ENCODE data around the gene NTM.
"Not testable (repeated sequence)": the region's sequence is repeated elsewhere in the genome, so short reads cannot be mapped to it uniquely, and the experiment has no call there.

NTM gene

GRCh38 chr11:132043714-132044113 lies 673.3 kb downstream of the NTM start:
- DNase-seq (ENCODE audit: low read depth, low spot score), result no peak

DNA sequence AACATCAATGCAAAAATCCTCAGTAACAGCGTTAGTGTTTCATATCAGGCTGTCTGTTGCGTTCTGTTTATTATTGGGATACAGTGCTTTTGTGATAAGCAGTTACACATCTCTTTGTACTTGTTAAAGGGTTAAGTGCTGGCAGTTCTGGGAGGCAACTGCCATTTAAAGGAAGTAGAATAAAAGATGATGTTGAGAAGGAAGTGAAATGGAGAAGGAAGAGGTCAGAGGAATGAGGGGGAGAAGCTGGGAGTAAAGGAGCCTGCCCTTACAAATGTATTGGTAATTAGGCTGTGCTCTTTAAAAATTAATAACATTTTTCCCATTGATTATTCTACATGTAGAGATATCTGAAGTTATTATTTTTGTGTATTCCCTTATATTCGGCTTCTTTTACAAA lies 674.7 kb downstream of the NTM start:
- DNase-seq (ENCODE audit: low read depth, low spot score), result no peak

GRCh38 chr11:132046288-132046865 lies 676.0 kb downstream of the NTM start:
- DNase-seq (ENCODE audit: low read depth, low spot score), result no peak

DNA sequence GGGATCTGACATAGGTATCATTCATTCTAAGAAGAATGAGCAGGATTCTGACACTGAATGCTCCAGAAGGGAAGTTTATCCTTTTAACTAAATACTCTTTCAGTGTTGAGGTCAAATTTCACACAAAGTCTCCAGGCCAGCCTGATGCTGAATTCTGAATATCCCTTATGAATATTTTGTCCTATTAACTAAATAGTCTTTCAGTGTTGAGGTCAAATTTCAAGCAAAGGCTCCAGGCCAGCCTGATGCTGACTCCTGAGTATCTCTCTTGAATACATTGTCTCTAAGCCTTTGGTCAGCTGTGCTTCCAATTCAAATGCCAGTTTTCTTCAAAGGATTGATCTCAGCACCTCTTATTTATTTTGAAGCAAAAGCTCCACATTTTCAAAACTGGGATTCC lies 676.8 kb downstream of the NTM start:
- DNase-seq (ENCODE audit: low read depth, low spot score), result no peak

DNA sequence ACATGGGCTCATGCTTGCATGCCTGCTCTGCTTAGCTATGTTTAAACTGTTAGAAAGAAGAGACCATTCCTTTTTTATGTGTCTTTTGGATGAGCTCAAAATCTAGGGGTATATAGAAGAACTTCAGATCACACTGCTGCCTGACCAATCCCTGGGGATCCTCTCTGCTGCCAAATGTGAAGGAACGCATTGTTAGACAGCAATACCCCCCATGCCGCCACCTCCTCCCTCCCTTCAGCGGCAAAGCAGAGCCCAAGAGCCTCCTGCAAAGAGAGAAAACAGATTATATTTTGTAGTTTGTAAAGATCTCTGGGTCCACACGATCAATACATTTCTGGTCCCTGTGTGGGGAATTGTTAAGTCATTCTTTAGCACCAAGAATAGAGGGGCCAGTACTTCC lies 677.6 kb downstream of the NTM start:
- no peak for DNase-seq (ENCODE audit: low read depth, low spot score)

DNA sequence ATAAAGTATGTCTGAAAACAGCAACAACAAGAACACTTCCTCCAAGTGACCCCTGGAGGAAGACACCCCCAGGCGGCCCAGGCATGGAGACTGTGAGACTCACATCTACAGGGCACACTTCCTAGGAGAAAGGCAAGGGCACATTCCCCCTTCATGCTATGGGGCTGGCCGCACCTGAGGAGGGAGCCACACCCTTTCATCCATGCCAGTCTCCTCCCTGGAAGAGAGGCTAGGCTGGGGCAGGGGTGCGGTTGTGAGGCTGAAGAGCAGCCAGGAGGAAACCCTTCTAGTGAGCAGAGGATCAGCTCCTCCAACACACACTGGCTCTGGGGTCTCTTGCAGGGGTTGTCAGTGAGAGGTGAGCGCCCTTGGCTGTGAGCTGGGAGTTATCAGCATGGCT lies 678.8 kb downstream of the NTM start:
- no peak for DNase-seq (ENCODE audit: low read depth, low spot score)

- DNase-seq (ENCODE audit: low read depth, low spot score), result no peak
These were observed 679.6 kb downstream of the NTM start for GRCh38 chr11:132050049-132050448.

GRCh38 chr11:132050577-132051165 lies 680.3 kb downstream of the NTM start:
- DNase-seq (ENCODE audit: low read depth, low spot score), result no peak

GRCh38 chr11:132051704-132052103 lies 681.3 kb downstream of the NTM start:
- DNase-seq (ENCODE audit: low read depth, low spot score), result no peak

DNA sequence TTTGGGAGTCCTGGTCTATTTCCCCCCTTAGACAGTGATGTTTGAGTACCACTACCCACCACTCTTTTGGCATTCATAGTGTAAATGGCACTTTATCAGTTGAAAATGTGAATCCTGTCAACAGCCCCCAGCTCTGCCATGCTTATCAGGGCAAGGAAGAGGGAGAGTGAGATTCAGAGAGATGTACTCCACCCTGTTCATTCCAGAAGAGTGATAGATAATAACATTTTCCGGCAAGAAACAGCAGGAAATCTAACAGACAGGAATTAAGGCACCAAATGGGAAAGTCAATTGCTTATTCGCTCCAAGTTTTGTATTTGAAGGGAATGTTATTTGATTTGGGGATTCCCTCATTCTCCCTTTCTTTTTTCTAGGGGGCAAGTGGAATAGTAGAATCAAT lies 681.9 kb downstream of the NTM start:
- DNase-seq (ENCODE audit: low read depth, low spot score), result no peak

GRCh38 chr11:132052904-132053303 lies 682.5 kb downstream of the NTM start:
- DNase-seq (ENCODE audit: low read depth, low spot score), result no peak

GRCh38 chr11:132054822-132055221 lies 684.4 kb downstream of the NTM start:
- DNase-seq (ENCODE audit: low read depth, low spot score), result no peak

DNA sequence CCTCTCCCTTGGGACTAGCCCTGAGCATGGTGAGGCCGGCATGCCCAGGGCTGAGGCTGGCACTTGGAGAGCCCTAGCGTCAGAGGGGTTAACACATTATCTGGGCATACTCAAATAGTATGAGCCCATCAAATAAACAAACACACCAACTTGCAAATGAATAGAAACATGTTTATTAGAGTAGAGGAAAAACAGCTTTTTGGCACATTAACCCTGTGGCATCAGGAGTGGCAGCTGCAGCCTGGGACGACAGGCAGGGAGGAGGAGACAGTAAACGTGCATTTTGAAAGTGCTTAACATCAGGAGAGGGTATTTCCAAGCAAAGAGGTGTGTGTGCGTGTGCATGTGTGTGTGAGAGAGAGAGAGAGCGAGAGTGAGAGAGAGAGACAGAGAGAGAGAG lies 684.9 kb downstream of the NTM start:
- DNase-seq (ENCODE audit: low read depth, low spot score), result no peak

GRCh38 chr11:132056689-132057088 lies 686.3 kb downstream of the NTM start:
- DNase-seq (ENCODE audit: low read depth, low spot score), result no peak

DNA sequence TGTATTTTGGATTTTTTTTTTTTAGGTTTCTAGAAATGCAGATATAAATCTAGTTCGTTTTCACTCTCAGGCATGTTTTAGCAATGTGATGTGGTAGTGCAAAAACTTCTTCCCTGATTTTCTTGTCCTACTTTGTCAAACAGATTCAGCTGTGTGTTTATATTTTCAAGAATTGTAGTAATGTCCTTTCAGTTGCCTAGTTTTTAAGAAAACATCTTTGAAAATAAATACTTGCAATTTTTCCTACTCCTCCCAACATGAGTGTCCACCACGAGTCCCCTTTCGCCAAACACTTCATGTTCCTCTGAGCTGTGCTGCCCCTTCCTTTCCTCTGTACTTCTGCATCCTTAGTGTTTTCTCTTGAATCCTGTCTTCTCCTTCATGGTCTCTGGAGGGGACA lies 686.9 kb downstream of the NTM start:
- DNase-seq (ENCODE audit: low read depth, low spot score), result no peak

GRCh38 chr11:132058211-132058772 lies 687.9 kb downstream of the NTM start:
- no peak for DNase-seq (ENCODE audit: low read depth, low spot score)

- DNase-seq (ENCODE audit: low read depth, low spot score), result no peak
These were observed 690.2 kb downstream of the NTM start for GRCh38 chr11:132060567-132060966.

GRCh38 chr11:132062031-132062430 lies 691.6 kb downstream of the NTM start:
- DNase-seq (ENCODE audit: low read depth, low spot score), result no peak

DNA sequence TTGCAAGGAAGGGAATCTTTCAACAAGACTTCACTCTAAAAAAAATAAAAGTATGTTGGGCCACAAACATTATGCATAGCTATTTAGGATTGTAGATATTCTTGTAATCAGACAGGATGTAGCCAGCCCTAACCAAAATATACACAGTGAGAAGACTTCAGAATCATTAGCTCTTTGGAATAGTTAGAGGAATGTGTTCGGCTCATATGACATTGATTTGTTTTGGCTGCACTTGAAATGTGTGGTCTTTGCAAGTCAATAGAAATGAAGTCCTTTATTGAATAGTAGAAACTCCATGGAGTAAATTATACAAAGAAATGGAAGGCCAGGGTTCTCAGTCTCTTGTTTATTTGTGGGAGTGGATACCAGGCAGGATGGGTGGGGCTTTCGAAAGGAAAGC lies 692.1 kb downstream of the NTM start:
- DNase-seq (ENCODE audit: low read depth, low spot score), result no peak

DNA sequence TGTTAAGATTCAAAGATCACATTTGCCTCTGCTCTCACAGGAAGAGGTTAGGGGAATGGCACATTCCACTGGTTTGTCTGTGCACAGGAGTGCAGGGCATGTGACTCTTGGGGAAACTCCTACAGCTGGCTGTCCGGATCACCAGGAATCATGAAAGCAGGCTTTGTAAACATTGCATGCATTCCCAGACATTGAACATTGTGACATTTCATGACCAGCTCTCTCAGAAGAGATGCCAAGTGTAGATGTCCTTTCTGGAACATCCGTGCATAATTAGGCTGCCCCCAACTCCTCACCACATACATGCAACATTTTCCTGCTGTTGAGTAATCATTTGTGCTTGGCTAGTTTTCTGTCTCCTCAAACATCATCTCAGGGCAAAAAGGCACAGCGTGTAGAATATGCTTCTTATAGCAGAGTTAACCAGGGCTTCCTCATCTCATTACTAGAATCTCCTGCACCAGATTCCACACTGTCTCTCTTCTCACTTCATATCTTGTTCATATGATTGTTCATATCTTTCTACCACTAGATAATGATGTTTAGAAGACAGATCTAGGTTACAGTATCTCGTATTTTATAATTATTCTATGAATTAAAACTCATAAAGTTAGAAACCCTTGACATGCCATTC lies 694.7 kb downstream of the NTM start:
- DNase-seq (ENCODE audit: low read depth, low spot score), result no peak

DNA sequence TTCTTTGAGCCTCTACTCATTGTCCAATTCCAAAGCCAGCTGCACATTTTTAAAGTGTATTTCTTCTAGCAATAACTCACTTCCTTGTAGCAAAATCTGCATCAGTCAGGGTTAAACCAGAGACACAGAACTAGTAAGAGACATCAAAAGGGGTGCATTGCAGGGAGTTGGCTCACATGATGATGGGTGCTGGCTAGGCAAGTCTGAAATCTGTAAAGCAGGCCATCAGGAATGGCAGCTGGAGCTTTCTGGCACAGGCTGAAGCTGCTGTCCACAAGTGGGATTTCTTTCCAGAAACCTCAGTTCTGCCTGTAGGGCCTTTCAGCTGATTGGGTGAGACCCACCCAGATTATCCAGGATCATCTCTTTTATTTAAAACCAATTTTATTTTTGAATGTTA lies 698.1 kb downstream of the NTM start:
- no peak for DNase-seq (ENCODE audit: low read depth, low spot score)

GRCh38 chr11:132069593-132069992 lies 699.2 kb downstream of the NTM start:
- DNase-seq (ENCODE audit: low read depth, low spot score), result not testable (repeated sequence)

GRCh38 chr11:132070907-132071306 lies 700.5 kb downstream of the NTM start:
- not testable (repeated sequence) for DNase-seq (ENCODE audit: low read depth, low spot score)

All from activated CD4-positive, CD25-positive, alpha-beta regulatory T cell treated with anti-CD3 and anti-CD28 coated beads, Interleukin-2, amount 50 U/mL, for 16 hours (primary cell).